Right hindlimb (tissue), 1 donor: Measurements from ENCODE around the gene VPS41.

ENCODE experiments used
- DNase-seq: peaks from one replicate; pipeline ENCODE4 v3.0.0-alpha.2; 2018

Gene VPS41

GRCh38 chr7:38801786-38802185, 107.2 kb downstream of the VPS41 start:
- no peak for DNase-seq

- DNase-seq = no peak
Observed at GRCh38 chr7:38798552-38799267, 110.3 kb downstream of the VPS41 start.

DNA sequence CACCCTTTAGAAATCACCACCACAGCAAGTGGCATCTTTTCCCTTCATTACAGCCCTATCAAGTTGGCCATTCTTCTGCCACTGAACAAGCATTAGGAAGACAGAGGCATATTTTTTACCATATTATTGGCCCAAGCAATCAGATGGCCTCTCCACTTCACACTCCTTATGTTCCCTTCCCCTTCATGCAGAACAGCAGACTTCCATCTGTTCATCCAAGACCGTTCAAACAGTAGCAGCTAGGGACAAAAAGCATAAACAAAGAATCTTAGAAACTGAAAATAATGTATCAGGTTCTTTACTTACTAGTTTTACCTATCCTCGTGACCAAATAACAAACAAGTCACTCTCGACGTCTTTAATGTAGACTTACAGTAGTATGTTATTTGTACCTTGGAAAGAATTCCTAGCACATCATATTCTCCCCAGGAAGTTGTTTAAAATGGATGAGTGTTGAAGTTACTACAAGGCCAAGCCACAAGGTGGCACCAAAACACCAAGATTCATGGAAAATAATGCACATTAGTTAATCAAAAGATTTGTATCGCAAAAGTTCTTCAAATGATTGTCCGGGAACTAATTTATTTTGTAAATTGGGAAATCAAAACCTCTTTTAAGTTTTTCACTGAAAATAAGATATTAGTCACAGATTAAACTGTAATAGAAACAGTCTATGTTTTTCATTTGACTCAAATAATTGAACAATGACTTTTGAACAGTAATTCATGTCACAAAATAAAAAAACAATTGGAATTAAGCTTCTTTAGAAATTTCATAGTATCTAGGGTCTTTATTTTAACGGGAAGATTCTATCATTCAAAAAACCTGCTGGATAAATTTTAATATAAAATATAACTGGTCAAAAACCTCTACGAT, 112.1 kb downstream of the VPS41 start:
- DNase-seq = peak; percentile 62

- DNase-seq = no peak
Observed at GRCh38 chr7:38795593-38795992, 113.4 kb downstream of the VPS41 start.

- no peak for DNase-seq
Observed at GRCh38 chr7:38781991-38782390, 127.0 kb downstream of the VPS41 start.

DNA sequence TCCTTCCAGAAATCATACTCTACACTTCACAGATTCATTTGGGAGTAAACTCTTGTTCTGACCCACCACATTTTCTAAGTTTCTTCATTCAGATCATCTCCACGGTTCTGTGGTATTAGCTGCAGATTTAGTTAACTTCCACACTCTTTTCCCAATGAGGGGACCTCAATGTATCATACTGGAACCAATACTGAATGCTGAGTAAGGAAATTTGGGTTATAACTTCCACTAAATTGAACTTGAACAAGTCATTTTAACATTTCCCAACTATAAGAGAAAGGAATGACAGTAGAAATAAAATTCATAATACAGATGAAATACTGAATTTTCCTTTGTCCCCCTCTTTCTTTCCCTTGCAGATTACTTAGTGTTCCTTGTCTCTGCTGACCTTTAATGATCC, 131.4 kb downstream of the VPS41 start:
- DNase-seq = no peak

- DNase-seq = no peak
Observed at GRCh38 chr7:38775506-38776175, 133.3 kb downstream of the VPS41 start.

- DNase-seq = no peak
Observed at GRCh38 chr7:38773430-38773829, 135.6 kb downstream of the VPS41 start.

GRCh38 chr7:38760226-38760625, 148.8 kb downstream of the VPS41 start:
- DNase-seq = no peak

- no peak for DNase-seq
Observed at GRCh38 chr7:38759028-38759427, 150.0 kb downstream of the VPS41 start.

GRCh38 chr7:38757931-38758330, 151.1 kb downstream of the VPS41 start:
- DNase-seq = no peak

DNA sequence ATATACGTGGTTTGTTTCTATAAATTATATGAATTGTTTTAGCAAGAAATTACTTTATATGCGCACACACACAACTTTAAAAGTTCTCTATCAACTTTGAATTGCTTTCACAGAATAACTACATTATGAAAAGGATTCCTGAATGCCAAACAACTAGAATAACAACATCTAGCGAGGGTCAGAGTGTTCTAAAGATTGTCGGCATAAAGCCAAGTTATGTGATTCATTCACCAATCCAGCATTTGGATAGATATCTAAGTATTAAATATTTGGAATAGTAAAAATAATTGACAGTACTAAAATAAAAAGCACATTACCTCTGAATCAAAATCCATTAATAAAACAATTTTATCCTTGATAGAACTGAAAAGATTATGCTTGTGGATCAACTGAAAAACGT, 152.5 kb downstream of the VPS41 start:
- DNase-seq = no peak

GRCh38 chr7:38753347-38753746, 155.6 kb downstream of the VPS41 start:
- DNase-seq = no peak

GRCh38 chr7:38751416-38751815, 157.6 kb downstream of the VPS41 start:
- DNase-seq = no peak

DNA sequence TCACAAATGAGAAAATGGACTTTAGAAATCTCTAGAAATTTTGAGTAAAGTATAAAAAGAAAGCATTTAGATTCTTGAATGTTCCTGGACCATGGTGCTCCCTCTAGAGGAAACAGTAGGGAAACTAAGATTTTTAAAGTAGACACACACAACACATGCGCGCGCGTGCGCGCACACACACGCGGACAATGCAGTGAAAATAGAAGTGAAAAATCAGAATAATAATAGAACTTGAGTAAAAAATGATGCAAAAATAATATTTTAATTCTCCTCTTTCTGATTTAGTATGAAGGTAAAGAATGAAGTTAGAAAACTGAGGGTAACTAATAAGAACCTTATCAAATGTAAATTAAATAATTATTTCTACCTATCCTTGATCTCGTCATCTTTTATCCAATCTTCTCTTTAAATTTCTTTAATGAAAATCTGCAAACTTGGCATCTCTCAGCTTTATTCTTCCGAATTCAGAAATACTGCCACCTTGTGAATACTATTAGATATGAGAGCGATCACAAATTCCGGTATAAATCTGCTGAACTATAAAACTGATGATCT, 160.9 kb downstream of the VPS41 start:
- no peak for DNase-seq

DNA sequence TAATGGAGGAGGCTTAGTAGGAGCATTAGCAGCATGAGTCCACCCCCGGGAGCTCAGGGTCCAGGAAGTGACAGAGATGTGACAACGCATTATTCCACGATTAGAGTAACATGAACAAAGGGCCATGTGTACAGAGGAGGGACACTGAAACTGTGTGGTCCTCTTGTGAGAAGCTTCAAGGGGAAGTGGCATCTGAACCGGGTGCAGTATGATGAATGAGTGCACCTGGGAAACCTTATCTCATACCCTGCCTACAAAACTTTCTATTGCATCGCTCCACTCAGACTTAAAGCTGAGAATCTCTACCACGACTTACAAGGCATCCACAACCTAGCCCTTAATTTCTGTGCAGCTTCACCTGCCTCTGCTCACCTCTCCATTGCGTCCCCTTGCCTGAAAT, 162.6 kb downstream of the VPS41 start:
- no peak for DNase-seq

- no peak for DNase-seq
Observed at GRCh38 chr7:38744746-38745145, 164.2 kb downstream of the VPS41 start.

DNA sequence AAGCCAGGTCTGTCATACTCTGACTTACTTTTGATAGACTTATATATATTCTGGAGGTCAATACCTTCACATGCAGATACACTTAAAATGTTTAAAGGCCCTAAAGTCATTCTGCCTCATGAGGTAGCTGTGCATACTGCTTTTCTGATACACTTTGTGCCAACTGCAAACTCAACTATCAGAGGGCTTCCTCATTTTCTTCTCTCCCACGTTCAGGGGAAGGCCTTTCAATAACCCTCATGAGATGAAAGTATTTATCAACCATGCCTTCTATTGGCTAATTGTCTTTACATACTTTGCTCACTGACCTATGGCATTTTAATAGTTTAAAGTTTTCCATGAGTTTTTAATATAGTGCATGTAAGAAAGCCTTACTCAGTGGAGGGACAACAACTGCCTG, 165.1 kb downstream of the VPS41 start:
- DNase-seq = no peak

DNA sequence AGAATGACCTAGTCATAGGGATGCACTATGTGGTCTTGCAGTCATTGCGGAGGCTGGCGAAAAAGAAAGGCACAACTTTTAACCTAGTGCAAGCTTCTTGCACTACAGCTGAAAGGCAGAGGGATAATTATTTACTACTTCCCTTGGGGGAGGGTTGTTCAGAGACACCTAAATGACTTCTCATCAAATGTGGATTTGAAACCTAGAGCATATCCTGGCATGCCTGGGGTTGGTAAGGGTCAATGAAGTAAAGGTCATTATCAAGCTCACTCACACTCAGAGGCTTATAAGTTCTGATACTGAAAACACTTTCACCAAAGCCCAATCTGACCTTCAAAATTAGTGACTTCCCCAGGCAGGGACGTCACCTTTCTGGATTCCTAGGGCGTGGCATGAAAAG, 168.9 kb downstream of the VPS41 start:
- DNase-seq = no peak

DNA sequence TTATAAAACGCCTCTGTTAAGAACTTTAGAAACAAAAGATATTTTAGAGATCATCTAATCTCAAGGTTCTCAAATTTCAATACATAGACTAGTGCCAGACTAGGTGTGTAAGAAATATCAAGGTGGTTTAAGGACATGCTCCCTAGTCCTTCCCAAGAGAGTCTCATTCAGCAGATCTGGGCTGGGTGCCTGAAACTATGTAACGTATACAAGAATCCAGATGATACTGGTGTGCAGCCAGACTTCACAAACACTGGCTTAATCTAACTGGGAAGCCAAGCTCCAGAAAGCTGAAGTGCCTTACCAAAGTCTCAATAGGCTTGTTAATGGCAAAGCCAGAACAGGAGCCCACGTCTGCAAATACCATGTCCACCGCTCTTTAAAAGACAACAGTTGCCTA, 172.9 kb downstream of the VPS41 start:
- DNase-seq = peak; percentile 27

- DNase-seq = no peak
Observed at GRCh38 chr7:38731215-38731614, 177.8 kb downstream of the VPS41 start.

GRCh38 chr7:38728145-38728544, 180.8 kb downstream of the VPS41 start:
- DNase-seq = no peak

- no peak for DNase-seq
Observed at GRCh38 chr7:38727184-38727940, 181.6 kb downstream of the VPS41 start.
